NK-92 treated with Interleukin-12 subunit alpha and Interleukin-12 subunit beta, amount 100 ng/mL, for 24 hours (cell line): ENCODE data around the gene PCDHA10.

Experiments used
- DNase-seq: peaks from one replicate; lab custom pipeline; 2025; lab: John Stamatoyannopoulos, UW

Gene PCDHA10

DNA sequence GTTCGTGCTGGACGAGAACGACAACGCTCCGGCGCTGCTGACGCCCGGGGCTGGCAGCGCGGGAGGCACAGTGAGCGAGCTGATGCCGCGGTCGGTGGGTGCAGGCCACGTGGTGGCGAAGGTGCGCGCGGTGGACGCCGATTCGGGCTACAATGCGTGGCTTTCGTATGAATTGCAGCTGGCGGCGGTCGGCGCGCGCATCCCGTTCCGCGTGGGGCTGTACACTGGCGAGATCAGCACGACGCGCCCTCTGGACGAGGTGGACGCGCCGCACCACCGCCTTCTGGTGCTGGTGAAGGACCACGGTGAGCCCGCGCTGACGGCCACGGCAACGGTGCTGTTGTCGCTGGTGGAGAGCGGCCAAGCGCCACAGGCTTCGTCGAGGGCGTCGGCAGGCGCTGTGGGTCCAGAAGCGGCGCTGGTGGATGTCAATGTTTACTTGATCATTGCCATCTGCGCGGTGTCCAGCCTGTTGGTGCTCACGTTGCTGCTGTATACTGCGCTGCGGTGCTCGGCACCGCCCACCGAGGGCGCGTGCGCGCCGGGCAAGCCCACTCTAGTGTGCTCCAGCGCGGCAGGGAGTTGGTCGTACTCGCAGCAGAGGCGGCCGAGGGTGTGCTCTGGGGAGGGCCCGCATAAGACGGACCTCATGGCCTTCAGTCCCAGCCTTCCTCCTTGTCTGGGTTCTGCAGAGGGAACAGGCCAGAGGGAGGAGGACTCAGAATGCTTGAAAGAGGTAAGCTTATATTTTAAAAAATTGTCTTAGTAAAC, 28.4 kb downstream of the PCDHA10 start:
- DNase-seq: no peak

DNA sequence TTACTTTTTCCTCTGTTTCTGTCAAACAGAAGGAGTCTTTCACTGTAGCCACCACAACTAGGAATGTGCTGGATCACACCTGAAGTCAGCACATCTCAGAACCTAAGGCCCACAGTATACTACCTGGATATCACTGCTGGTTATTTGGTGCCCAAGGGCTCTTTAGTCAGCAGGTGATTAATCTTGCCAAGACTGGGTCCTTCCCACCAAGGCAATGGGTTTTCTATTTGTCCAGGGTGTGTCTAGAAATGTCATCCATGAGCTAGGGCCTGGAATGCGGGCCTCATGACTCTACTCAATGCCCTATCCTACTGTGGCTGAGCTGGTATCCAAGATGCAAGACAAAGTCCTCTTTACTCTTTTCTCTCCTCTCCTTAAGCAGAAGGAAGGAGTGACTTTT, 60.6 kb downstream of the PCDHA10 start:
- DNase-seq: no peak
